SIG-M5 treated with dmso at 0.1 percent for 504 hours (cell line): ENCODE data around the gene MCMBP.
"Not testable (repeated sequence)": the region's sequence is repeated elsewhere in the genome, so short reads cannot be mapped to it uniquely, and the experiment has no call there.

Experiments used
- DNase-seq: peaks from one replicate; lab custom pipeline; 2025; ENCODE audit not compliant: unreplicated experiment; lab: John Stamatoyannopoulos, UW

Gene MCMBP

DNA sequence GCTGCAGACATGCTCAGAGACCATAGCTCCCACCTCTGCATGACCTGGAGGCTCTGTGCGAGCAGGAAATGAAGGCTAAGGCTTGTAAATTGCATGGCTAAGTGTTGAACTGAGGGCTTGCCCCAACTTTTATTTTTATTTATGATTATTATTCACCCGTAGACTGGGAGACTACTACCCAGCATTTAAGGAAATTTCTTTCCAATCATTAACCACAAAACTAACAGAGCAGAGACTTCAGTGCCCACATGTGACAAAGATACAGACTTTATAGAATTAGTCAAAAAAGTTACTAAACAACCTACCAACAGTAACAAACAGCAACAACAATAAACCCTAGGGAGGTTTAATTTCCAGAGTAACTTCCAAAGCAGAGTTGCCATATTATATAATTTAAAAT lies 39.7 kb downstream of the MCMBP start:
- DNase-seq: no peak

DNA sequence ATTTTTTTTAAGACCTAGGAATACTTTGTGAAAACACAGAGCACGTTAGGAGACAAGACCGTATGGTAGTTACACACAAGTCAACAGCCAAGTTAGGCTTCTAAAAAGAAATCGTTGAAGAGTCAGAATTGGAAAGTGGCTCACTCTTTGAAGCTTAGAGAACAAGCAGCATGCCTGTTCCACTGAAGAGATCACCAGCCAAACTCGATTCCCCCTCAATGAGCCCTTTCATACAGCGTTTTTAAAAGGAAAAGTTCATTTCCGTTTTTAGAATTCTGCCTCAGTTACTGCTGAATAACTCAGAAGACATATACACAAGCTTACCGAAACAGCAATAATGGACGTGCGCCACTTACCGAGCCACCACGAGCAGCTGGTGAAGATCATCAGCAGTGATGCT lies 41.0 kb downstream of the MCMBP start:
- no peak for DNase-seq

DNA sequence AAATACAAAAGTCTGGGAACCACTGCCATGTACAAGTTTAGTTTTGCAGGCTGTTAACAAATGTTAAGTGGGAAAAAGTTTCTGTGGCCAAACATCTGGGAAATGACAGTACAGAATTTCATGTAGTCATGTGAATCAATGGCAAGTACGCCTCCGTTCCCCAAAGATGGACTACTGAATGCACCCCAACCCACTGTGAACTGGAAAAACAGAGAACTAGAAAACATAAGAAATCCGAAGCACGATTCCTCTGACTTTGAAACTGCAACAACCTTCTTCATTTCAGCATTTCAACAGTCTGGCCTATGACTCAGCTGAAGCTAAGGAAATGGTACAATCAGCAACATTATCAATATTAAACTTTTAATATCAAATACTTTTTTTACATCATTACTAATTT lies 41.8 kb downstream of the MCMBP start:
- DNase-seq: no peak

DNA sequence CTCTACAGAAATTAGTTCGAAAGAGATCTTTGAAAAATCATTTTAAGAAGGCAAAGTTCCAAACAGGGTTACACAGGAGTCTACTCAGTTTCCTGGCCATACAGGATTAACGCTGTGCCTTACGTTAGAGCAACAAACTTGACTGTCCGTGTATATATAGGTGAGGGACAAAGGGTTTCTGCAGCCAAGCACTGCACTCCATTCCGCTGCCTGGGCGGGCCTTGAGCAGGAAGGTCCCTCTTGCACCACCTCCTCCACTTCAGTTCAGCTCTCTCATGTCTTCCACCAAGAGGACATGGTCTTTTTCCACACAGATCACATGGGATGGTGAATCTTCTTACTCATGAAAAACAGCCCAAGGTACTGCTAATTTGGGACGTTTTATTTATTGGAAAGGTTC lies 43.2 kb downstream of the MCMBP start:
- DNase-seq: no peak

DNA sequence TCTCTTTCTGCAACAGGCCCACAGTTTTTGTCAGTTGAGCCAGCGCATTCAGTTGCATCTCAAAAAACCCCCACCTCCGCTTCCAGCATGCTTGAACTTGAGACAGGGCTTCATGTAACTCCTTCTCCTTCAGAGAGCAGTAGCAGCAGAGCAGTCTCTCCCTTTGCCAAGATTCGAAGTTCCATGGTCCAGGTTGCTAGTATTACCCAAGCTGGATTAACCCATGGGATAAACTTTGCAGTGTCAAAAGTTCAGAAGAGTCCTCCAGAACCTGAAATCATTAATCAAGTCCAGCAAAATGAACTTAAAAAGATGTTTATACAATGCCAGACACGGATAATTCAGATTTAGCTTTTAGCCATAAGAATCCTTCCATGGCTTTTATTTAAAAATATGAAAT lies 45.2 kb downstream of the MCMBP start:
- DNase-seq: no peak

DNA sequence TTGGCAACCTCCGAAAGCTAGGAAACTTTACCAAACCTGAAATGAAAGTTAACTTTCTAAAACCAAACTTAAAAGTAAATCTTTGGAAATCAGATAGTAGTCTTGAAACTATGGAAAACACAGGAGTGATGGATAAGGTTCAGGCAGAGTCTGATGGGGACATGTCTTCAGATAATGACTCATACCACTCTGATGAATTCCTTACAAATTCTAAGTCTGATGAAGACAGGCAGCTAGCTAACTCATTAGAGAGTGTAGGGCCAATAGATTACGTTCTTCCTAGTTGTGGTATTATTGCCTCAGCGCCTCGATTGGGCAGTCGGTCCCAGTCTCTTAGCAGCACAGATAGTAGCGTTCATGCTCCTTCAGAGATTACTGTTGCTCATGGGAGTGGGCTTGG lies 45.9 kb downstream of the MCMBP start:
- no peak for DNase-seq

DNA sequence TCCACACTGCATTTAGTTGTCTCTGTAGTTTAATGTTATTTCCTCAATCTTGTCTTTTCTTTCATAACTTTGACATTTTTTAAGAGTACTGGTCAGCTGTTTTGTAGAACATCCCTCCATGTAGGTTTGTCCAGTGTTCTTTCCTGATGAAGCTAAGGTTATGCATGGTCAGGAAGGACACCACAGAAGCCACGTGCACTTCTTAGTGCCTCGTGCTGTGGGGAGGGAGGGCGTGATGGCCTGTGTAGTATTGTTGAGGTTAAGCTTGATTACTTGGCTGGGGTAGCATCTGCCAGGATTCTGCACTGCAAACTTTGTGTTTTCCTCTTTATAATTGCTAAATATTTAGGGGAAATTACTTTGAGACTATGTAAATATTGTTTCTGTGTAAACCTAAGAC lies 48.3 kb downstream of the MCMBP start:
- no peak for DNase-seq

DNA sequence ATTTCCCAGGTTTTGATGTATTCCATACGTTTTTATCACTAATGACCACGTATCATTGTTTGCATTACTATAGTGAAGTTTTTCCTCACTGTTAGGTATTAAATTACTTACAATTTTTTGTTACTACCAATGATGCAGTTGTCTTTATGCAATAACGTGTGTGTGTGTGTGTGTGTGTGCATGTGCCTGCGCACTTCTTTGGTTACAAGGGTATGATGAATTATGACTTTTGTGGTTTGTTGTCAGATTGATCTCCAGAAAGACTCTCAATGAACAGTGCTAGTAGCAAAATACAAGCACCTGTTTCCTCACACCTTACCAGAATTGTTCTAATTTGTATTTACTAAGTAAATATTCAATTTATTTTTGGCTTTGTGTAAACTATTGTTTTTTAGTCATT lies 51.5 kb downstream of the MCMBP start:
- no peak for DNase-seq

DNA sequence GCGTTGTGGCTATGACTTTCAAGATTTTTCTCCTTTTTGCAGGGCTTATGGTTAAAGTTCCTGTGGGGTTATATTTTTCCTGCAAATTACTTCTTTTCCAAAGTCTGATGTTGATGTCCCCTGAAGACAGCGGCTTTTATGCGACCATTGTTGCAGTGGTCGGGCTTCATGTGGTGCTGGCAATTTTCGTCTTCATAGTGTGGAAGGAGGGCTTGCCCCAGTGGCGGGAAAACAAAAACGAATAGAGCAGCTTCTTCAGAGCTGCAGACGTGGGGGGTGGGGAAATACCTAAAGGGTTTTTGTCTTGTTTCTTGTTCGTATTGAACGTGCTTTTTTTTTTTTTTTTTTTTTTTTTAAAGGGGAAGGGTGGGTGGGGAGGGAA lies 53.8 kb downstream of the MCMBP start:
- DNase-seq: no peak

DNA sequence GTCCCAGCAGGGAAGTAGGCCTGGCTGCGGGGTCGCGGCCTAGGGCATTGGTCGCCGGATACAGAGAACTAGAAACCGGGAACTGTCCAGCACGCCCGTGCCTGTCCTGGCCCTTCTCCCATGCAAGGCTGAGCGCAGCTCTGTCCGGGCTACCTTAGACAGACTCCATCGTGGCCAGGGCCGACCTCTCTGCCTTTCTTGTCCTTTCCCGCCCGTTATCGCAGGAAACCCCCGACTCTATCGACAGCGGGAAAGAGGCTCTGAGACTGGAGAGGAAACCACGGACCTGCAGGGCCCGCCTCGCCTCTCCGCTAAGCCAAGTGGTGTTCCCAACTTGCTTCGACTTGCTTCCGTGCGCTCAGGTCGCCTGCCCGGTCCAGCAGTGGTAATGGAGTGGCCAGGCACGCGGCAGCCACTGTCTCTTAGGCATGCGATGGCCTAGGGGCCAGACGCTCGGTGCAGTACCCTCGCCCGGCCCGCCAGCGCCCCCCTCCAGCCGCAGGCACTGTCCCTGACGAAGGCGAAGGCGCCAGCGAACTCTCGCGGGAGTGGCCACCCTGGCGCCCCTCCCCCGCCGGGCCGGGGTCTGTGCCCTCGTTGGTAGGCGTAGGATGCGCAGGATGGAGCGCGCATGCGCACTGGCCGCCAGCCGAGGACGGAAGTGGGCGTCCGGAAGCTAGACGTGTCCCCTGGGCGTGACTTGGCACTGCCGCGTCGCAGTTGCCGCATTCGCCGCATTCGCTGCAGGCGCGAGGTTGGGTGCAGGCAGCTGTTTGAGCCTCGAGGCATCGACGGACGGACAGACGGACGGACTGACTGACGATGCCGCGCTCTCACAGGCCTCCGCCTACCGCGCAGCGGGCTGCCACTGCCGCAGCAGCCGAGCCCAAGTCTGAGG lies 54.4 kb downstream of the MCMBP start:
- no peak for DNase-seq

DNA sequence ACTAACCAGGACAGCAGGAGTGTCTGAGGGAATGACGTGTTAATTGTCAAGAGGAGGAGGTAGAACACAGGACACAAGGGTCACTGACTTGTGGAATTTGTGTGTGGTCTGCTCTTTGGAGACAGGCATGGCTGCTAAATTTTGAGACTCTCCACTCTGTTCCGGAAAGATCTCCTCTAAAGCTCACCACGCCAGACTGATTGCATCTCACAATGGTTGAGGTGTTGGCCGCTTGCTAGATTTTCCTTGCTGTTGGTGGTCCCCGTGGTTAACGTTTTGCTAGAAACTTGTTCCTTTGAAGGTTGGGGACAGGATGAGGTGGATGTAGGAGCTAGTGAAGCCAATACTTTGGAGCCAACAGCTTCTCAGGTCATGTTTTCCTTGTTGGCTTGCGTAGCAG lies 57.0 kb downstream of the MCMBP start:
- no peak for DNase-seq

DNA sequence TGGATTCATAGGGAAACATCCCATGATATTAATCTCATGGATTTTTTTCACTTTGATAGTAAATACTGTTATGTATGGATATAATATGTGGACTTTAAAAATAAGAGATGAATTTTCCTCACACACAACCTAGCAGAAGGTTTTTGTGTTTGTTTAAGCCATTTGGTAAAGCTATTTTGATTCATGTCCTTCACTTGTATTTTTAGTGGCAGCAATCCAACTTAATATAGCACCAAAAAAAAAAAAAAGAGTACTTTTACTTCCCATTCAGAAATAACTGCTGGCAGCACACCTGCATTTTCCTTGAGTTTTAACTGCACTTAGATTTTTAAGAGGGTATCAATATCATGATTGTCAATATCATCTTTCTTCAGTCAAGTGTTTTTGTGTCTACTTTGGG lies 60.0 kb downstream of the MCMBP start:
- DNase-seq: no peak

DNA sequence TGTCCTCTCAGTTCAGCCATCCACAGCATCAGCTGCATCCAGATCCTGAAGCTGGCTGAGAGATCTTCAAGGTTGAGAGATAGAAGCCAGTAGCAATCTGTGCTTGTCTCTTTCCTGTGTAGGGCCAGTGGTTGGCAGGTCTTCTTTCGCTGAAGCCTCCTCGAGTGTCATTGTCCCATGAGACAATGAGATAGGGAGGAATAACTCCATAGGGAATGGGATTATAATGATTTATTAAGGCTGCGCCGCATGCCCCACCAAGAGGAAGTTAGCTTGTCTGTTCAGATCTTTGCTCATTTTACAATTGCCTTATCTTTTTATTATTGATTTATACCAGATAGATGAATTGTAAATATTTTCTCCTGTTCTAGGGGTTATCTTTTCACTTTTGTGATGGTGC lies 61.5 kb downstream of the MCMBP start:
- DNase-seq: no peak

DNA sequence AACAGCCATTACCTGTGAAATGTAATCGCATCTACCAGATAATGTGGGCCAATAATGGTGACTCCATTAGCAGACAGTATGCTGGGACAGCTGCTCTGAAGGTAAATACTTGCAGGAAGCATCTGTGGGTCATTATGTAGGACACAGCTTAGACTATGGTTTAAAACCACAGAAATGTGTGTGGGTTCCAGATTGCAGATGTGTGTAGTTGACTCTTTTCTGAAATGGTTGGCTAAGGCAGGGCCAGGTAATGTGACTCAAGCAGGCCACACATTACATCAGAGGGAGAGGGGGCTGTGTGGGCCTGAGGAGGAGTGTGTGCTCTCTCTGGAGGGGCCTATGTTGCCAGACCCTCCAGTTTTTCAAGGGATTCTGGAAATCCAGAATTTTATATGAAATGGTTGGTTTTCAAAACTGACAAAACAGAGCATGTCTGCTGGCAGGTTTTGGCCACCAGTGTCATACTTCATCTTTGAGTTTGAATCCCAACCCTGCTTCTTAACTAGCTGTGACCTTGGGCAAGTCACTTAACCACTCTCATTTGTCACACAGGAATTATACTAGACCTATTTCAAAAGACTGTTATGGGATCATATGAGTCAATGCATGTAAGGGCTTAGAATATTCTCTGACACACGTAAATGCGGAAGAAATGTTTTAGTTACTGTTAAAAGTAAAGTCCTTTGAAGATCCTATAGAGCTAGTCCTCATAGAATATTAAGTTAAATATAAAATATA lies 64.5 kb downstream of the MCMBP start:
- DNase-seq: no peak

DNA sequence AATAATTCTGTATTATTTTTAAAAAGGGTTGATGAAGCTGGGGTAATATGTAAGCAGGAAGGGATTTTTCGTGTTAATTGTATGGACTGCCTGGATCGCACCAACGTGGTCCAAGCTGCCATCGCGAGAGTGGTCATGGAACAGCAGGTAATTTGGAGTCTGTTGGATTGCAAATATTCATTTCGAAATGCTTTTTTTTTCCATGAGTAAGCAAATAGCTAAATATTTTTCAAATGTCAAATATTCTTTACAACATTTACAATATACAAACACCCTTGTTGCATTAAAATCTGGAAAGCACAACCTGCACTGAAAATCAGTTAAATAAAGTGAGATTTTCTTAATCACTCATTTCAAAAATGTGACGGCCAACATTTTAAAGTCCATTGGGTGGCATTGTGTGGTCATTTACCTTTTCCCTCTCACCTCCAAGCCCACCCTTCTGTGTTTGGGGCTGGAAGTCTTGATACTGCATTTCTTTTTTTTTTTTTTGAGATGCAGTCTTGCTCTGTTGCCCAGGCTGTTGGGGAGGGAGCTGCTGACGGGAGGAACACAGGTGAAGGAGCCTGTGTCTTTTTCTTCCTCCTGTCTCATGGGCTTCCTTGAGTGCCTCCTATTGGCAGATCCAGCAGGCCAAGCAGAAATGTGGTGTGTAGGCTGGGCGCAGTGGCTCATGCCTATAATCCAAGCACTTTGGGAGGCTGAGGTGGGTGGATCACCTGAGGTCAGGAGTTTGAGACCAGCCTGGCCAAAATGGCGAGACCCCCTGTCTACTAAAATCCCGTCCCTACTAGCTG lies 66.1 kb downstream of the MCMBP start:
- DNase-seq: no peak

DNA sequence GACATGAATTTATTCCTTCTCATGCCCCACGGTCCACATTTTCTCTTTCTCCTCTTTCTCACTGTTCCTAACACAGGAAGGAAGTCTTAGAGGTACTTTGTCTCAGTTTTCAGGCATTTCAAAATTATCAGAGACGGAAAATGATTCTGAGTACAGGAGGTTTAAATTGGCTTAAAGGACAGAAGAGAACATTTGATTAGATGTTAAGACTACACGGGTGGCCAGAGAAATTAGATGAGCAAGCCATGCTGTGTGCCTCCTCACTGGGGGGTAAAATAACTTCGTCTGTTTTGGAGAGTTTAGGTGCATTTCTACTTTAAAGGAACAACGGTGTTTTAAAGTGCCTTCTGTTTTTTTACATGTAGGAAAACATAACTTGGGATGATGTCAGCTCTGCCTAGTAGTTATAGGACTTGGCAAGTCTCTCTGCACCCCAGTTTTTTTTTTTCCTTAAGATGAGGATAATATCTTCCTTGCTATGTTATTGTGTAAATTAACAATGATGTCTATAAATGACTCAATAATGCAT lies 66.9 kb downstream of the MCMBP start:
- DNase-seq: no peak

DNA sequence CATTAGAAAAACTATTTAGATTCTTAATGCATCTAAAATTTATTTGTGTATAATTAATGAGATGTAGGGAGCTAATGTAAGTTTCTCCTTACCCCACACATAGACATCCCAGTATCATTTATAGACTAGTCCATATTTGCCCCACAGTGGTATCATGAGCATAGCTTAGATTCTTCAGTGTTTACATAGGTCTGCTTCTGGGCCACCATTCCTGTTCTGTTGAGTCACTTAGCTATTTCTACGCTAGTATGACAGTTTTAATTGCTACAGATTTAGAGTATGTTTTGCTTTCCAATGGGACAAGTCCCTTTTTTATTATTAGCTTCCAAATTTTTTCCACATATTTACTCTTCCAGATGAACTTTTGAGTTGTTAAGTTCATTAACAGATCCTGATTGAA lies 69.4 kb downstream of the MCMBP start:
- DNase-seq: no peak

DNA sequence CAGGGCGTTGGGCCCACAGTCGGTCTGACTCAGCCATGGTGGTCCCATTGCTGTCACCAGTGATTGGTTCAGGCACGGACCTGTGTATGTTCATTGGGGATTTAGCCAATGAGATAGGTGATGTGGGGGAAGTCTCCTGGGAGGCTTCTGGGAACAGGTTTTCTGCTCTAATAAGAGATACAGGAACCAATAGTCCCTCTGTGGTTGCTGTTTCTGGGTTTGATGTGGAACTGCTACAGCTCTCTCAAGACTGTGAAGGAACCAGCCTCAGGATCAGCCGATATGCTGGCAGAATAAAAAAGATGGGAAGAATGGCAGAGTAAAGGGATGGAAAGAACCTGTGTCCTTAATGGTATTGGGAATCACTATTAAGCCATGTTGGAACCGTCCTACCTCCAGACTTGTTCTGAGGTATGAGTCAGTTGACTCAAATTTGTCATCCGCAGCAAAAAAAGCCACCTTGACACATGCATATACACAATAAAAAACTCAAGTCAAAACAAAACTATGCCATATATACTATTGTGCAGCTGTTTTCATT lies 70.6 kb downstream of the MCMBP start:
- no peak for DNase-seq

DNA sequence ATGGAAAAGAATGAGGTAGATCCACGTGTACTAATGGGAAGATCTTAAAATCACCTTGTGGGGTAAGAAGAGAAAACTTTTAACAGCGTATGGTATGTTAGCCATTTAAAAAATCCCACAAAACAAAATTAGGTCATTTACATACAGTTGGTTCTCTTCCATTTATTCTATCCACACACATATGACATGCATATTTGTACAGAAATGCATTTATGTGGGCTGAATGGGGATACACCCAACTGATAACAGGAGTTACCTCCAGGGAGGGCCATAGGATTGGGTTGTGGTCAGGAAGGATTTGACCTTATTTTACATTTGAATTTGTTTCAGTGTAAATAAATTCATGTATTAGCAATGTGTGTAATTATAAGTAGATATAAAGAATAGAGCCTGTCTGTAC lies 71.5 kb downstream of the MCMBP start:
- no peak for DNase-seq

DNA sequence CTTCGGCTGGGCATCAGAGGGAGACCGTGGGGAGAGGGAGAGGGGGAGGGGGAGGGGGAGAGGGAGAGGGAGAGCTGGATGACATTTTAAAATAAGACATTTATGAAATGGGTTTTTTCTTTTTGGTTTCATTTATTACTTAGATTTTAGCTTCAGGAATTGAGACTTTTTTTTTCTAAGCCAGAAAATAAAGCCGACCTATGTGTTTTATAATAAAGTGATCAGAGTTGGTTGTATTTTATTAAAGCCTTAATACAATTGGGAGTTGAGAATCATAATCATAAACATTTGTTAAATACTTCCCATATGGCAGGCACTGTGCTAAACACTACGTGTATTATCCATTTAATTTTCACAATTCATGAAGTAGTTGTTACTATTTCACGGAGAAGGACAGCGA lies 76.6 kb downstream of the MCMBP start:
- DNase-seq: no peak

DNA sequence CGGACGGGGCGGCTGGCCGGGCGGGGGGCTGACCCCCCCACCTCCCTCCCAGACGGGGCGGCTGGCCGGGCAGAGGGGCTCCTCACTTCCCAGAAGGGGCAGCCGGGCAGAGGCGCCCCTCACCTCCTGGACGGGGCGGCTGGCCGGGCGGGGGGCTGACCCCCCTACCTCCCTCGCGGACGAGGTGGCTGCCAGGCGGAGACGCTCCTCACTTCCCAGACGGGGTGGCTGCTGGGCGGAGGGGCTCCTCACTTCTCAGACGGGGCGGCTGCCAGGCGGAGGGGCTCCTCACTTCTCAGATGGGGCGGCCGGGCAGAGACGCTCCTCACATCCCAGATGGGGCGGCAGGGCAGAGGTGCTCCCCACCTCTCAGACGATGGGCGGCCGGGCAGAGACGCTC lies 77.5 kb downstream of the MCMBP start:
- not testable (repeated sequence) for DNase-seq
